Measurements from ENCODE around the gene SCIN. TPM values are rescaled to one million over a fixed set of nuclear protein-coding genes. Genes with fewer than 3 reads are reported as not detected.

SCIN gene
- total RNA-seq, 3 donors from 2014 or later (not counting 1 experiment from before 2014, with no cell fraction given) = 0.08 TPM; not detected in 2

DNA sequence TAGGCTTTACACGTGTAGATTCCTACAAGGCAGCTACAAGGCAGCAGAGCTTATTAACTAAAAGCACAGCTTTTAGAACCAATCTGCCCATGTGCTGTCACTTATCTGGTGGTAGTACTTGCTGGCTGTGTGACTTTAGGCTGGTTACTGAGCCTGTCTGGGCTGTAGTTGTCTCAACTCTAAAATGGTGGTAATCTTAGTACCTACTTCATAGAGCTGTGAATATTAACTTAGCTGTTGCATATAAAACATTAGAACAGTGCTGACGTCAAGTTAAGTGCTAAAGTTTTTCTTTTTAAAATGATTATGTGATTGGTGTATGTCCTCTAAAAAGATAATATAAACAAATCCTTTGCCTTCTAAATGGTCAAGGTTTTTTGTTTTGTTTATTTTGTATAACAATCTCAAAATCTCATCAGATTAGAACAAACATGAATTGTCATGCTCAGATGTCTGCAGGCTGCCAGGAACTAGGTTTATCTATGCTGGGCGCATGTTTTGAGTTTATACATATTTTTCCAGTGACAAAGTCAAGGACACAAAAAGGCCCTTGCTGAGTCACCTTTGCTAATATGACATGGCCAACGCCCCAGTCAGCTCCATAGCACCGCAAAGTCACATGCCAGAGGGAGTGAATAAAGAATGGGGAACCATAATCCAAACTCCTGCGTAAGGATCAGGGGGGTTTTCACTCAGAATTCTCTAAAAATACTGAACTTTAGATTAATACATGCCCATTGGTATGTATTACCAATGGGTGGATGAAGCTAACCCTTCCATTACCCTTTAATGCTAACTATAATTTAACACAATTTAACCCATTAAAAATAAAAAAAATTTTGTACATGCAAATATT, 77.1 kb downstream of the SCIN start:
- H3K9me3 ChIP-seq (ENCODE audit: control insufficient read depth, insufficient read depth, low read length) = no peaks in the 10 kb centered on the region
- no peaks in the 10 kb centered on the region for H3K4me1 ChIP-seq (ENCODE audit: control insufficient read depth, insufficient read depth, low read length)
- intact Hi-C loops (cut with micrococcal nuclease) = no loop called here
- Mint-ChIP-seq H3K4me1 (no peaks in the 10 kb centered on the region), H3K27me3 (ENCODE audit: low read depth in 2 of 2) (peaks cover 0 to 3% of the 10 kb centered on the region in 2 donors), H3K27ac (no peak overlapping the region), H3K4me3 (no peak overlapping the region), H3K9me3 (no peaks in the 10 kb centered on the region), H3K36me3 (no peaks in the 10 kb centered on the region)
- TF ChIP-seq, protein P1, sequence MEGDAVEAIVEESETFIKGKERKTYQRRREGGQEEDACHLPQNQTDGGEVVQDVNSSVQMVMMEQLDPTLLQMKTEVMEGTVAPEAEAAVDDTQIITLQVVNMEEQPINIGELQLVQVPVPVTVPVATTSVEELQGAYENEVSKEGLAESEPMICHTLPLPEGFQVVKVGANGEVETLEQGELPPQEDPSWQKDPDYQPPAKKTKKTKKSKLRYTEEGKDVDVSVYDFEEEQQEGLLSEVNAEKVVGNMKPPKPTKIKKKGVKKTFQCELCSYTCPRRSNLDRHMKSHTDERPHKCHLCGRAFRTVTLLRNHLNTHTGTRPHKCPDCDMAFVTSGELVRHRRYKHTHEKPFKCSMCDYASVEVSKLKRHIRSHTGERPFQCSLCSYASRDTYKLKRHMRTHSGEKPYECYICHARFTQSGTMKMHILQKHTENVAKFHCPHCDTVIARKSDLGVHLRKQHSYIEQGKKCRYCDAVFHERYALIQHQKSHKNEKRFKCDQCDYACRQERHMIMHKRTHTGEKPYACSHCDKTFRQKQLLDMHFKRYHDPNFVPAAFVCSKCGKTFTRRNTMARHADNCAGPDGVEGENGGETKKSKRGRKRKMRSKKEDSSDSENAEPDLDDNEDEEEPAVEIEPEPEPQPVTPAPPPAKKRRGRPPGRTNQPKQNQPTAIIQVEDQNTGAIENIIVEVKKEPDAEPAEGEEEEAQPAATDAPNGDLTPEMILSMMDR (IDR thresholded peaks at IDR 0.05) = no peak
- no peak for DNase-seq
- WGBS (ENCODE audit: insufficient coverage) = 88% methylated on average over 5 of the region's 6 CpGs
- peaks cover 2% of the 10 kb centered on the region for H3K27me3 ChIP-seq (ENCODE audit: control insufficient read depth, insufficient read depth, low read length)
- no peak for ATAC-seq
- no peak overlapping the region for H3K4me3 ChIP-seq (ENCODE audit: low read length)
- H3K36me3 ChIP-seq (ENCODE audit: control insufficient read depth, insufficient read depth, low read length) = no peaks in the 10 kb centered on the region
- H3K27ac ChIP-seq (ENCODE audit: low read length) = no peak overlapping the region

- Histone ChIP-seq H3K4me3 (ENCODE audit: low read length) (no peak overlapping the region), H3K36me3 (ENCODE audit: control insufficient read depth, insufficient read depth, low read length) (no peaks in the 10 kb centered on the region), H3K27ac (ENCODE audit: low read length) (no peak overlapping the region), H3K4me1 (ENCODE audit: control insufficient read depth, insufficient read depth, low read length) (no peaks in the 10 kb centered on the region), H3K9me3 (ENCODE audit: control insufficient read depth, insufficient read depth, low read length) (no peaks in the 10 kb centered on the region), H3K27me3 (ENCODE audit: control insufficient read depth, insufficient read depth, low read length) (peaks cover 2% of the 10 kb centered on the region)
- intact Hi-C loops (cut with micrococcal nuclease) = no loop called here
- Mint-ChIP-seq H3K4me3 (no peak overlapping the region), H3K9me3 (no peaks in the 10 kb centered on the region), H3K27me3 (ENCODE audit: low read depth in 2 of 2) (peaks cover 0 to 3% of the 10 kb centered on the region in 2 donors), H3K4me1 (no peaks in the 10 kb centered on the region), H3K36me3 (no peaks in the 10 kb centered on the region), H3K27ac (no peak overlapping the region)
- DNase-seq = no peak
- 95% methylated on average over 4 of the region's 4 CpGs for WGBS (ENCODE audit: insufficient coverage)
- ATAC-seq = no peak
- TF ChIP-seq, protein P1 (IDR thresholded peaks at IDR 0.05) = no peak
These were observed 78.3 kb downstream of the SCIN start for GRCh38 chr7:12648704-12649261.

GRCh38 chr7:12649348-12649747, 78.8 kb downstream of the SCIN start:
- no peaks in the 10 kb centered on the region for H3K36me3 ChIP-seq (ENCODE audit: control insufficient read depth, insufficient read depth, low read length)
- H3K27me3 ChIP-seq (ENCODE audit: control insufficient read depth, insufficient read depth, low read length) = peaks cover 2% of the 10 kb centered on the region
- no peaks in the 10 kb centered on the region for H3K4me1 Mint-ChIP-seq
- no peak overlapping the region for H3K27ac Mint-ChIP-seq
- no peak overlapping the region for H3K4me3 ChIP-seq (ENCODE audit: low read length)
- intact Hi-C loops (cut with micrococcal nuclease) = no loop called here
- peaks cover 0 to 3% of the 10 kb centered on the region in 2 donors for H3K27me3 Mint-ChIP-seq (ENCODE audit: low read depth in 2 of 2)
- no peaks in the 10 kb centered on the region for H3K9me3 Mint-ChIP-seq
- no peaks in the 10 kb centered on the region for H3K36me3 Mint-ChIP-seq
- ATAC-seq = no peak
- H3K4me1 ChIP-seq (ENCODE audit: control insufficient read depth, insufficient read depth, low read length) = no peaks in the 10 kb centered on the region
- H3K27ac ChIP-seq (ENCODE audit: low read length) = no peak overlapping the region
- TF ChIP-seq, protein P1 (IDR thresholded peaks at IDR 0.05) = no peak
- DNase-seq = no peak
- no peaks in the 10 kb centered on the region for H3K9me3 ChIP-seq (ENCODE audit: control insufficient read depth, insufficient read depth, low read length)
- no peak overlapping the region for H3K4me3 Mint-ChIP-seq
